Measurements from ENCODE around the gene NEK4.
"Not testable (repeated sequence)": the region's sequence is repeated elsewhere in the genome, so short reads cannot be mapped to it uniquely, and the experiment has no call there.

NEK4 gene

DNA sequence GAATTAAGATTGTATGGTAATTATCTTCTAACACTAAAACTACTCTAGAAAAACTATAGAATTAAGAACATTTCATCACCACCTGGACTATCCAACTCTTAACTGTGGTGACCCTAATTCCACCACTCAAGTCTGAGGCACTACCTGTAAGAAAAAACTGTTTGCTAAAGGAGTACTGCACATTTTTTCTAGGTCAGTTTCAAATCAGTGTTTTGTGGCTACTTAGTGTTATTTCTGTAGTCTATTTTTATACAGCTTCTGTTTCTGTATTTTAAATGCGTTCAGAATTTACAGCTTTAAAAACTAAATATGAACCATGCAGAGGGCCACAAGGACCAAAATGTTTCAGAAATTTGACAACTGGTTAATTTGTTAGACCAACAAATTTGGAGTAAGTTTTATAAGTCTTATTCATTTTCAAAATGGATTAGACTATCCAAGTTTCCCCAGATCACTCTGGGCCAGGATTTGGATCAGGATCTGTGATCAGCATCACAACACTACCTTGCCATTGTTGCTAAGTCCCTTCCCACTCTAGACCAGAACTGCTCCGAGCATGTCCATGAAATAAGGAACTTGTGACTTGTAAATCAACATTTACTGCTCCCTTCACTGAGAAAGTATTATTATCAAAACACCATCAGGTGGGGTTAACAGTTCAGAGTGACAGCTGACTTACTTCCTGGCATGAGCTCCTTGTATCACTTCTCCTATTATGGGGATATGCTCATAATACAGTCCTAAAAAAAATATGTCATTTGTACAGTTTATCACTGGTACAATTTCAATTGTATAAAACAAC is 73.7 kb downstream of the NEK4 start:
- DNase-seq (ENCODE audit: low read depth): no peak

DNA sequence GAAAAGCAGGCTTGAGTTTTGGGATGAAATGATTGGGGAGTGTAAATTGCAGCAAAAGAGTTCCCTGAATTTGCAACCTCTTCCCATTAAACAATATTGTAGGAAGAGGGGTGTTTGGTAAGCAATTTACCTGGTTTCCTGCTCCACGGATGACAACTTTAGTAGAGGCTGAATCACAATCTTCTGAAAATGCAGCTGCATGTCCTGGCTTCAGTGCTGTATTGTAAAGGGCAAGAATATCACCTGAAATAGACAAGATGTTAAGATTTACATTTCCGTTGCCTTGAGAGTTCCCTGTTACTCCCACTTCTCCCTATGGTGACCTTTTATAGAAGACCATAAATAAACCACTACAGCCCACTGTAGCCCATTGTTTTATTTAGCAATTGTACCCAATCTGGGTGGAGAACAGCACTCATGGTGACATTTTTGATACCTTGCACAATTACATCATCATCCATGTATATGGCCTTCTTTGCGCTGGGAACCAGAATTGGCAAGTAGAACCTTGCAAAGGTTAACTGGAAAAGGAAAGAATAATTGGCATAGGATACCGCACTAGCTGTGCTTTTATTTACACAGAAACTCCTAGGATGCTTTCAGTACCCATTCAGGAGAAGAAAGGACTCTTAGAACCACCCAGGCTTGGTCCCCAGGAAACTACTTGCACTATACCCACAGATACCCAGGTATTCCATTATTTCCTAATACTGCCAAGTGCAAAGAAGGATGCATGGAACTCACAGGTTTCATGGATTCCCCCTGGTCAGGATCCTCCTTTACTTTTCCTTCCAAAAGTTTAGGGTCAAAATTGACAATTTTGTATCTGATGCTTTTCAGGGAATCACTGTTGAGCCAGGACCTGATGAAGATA is 74.7 kb downstream of the NEK4 start:
- no peak for DNase-seq (ENCODE audit: low read depth)

DNA sequence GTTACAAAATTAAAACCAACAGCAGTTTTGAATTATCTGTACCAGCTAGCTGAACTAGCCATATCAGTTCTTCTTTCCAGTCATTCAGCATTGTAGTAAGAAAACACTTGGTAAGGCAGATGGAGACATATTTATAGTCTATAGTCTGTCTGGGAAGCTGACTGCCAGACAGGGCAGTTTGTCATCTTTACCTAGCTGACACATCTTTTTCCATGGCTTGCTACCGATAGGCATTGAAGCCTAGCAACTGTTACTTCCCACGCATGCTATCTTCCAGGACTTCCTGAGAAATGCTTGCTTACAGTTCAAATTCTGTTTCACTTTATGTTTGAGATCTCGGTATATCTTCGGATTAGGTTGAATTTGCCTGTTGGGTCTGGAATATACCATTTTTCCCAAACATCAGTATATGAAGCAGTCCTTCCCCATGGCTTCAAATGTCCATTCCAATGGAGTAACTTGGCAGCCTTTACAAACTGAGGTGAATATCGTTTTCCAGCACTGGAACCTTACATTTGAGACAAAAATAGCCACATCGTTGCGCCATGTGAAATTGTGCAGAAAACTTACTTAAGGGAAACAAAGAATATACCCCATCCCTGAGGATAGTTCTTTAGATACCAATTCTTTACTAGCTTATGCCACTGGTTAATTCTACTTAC is 76.1 kb downstream of the NEK4 start:
- no peak for DNase-seq (ENCODE audit: low read depth)

DNA sequence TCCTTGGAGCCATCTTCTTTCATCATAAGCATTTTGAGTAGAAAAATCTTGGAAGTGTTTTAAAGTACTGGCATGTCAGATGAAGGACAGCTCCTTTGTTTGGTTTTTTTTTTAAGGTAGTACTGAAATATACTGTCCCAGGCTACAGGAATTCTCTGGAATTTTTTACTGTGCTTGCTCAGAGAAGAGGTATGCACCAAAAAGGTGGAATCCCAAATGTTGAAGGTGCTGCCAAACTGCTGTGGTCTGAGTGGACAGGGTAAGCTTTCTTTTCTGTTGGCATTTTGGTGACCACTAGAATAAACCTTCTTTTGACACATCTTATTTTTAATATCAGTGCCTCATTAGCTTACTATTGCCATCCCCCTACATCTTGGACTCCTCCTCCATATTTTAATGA is 77.7 kb downstream of the NEK4 start:
- no peak for DNase-seq (ENCODE audit: low read depth)

DNA sequence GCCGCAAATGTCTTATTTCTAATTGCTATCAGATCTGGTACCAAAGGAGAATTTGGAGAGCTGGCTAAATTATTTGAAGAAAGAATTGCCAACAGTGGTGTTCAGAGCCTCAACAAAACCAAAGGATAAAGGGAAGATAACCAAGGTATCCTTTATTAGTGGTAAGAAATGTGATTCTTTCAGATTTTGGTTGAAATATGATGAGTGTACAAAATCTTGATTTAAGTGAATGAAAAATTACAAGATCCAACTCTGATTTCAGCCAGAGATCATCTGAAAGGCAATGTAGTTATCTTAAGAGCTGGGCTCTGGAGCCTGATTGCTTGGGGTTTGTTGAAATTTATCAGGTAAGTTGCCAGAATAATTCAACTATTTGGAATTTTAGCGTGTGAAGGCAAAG is 80.2 kb downstream of the NEK4 start:
- DNase-seq (ENCODE audit: low read depth): no peak

DNA sequence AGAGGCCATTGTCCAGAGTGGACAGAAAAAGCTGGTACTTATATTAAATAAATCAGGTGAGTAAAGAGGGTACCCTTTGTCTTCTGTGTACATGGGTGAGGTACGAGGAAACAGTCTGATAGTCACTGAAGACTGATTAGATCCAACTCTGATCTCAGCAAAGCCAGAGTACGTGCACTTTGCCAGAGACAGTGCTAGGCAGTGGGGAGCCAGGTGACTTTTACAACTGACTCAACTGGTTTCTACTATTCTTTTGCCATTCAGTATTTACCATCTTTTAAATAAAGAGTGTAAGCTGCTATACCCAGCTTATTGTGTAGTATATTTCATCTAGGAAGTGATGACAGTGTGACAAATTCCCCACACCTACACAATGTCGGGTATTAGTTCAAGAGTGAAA is 81.6 kb downstream of the NEK4 start:
- no peak for DNase-seq (ENCODE audit: low read depth)

DNA sequence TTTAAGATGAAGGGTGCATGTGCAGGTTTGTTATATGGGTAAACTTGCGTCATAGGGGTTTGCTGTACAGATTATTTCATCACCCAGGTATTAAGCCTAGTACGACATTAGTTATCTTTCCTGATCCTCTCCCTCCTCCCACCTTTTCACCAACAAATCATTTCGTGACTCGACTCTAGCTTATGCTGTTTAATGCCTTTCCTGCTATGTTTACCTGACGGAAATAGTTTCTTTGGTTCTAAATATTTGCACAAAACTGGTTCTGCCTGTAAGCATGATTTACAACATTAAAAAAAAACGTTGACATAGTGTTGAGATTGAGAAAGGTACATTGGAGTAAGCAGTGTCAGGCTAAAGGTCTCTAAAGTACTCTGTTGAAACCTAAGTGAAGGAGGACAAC is 82.5 kb downstream of the NEK4 start:
- no peak for DNase-seq (ENCODE audit: low read depth)

DNA sequence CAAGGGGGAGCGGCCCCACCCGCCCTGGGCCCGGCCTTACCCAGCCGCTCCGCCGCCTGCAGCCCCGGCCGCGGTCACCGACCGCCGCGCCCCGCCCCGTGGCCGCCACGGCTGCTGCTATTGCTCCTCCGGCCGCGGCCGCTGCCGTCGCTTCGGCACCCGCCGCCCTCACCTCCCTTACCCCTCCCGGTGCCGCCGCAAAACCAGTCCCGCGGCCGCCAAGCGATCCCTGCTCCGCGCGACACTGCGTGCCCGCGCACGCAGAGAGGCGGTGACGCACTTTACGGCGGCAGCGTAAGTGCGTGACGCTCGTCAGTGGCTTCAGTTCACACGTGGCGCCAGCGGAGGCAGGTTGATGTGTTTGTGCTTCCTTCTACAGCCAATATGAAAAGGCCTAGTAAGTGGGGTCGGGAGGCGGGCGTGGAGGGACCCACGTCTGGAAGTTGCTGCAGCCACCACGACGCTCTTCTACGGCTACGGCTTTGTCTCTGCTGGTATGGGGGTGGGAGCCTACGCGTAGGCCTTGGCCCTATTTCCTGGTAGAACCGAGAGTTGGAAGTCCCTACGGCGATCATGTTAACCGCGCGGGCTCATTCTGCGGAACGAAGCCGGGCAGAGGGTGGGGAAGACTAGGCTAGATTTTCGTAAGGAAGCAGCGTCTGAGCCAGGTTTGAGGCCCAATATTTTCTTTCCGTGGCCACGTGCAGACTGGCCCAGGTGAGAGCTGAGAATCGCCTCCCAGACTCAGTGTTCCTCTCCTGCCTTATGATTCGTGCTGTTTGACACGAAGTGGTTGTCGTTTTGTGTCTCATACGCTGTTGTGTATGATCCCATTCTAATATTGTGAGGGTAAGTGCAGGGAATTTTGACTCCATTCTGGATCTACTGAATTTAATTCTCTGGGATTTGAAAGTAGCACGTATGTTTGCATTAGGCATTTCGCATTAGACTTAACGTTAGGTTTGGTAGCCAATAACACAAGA is 84.7 kb downstream of the NEK4 start, which contains the start of the genes GNL3 and PBRM1:
GNL3 (plus strand) TSS at position 324 of the 983 bp plus-strand sequence; CDS start at position 385, 61 bp downstream.
PBRM1 (minus strand) TSS at position 205 of the 983 bp plus-strand sequence.
- DNase-seq (ENCODE audit: low read depth): peak; percentile 79

DNA sequence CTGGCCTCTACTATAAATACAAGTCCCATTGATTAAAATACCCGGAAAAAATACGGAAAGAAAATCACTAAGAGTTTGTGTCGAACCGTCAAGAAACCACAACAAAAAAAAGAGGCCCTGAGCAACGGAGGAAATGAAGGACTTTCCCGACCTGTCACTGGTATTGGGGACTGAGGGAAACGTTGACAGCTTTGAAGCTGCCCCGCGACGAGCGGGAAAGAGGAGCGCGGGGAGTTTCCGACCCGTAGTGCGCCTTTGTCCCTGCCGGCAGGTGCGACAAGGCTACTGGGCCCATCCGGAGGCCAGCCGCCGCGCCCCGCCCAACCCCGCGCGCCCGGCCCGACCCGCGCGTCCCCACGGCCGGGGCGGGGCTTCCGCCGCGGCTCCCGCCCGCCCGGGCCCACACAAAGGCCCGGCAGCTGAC is 85.4 kb downstream of the NEK4 start:
- peak; percentile 58 for DNase-seq (ENCODE audit: low read depth)

DNA sequence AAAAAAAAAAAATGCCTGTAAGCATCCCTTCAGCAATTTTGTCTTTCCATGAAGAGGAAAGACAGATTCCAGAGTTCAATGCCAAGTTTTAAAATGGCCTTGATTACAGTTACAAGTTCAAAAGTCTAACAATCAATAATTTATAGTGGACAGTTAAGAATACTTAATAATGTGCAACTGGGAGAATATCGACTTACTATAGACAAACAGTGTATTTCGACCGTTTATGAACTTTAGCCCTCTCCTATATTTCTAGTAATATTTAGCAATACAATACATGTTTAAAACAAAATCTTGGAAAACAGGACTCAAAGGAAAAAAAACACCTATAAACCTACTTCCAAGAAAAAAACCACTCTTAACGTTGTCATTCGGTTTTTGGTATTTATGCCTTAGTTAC is 86.6 kb downstream of the NEK4 start:
- DNase-seq (ENCODE audit: low read depth): no peak

DNA sequence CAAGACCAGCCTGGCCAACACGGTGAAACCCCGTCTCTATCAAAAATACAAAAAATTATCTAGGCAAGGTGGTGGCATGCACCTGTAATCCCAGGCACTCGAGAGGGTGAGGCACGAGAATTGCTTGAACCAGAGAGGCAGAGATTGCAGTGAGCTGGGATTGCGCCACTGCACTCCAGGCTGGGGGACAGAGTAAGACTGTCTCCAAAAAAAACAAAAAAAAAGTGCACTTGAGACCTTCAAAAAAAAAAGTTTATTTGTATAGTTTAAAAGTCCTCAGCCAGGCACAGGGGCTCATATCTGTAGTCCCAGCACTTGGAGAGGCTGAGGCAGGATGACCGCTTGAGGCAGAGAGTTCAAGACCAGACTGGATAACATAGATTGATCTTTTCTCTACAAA is 87.1 kb downstream of the NEK4 start:
- no peak for DNase-seq (ENCODE audit: low read depth)

DNA sequence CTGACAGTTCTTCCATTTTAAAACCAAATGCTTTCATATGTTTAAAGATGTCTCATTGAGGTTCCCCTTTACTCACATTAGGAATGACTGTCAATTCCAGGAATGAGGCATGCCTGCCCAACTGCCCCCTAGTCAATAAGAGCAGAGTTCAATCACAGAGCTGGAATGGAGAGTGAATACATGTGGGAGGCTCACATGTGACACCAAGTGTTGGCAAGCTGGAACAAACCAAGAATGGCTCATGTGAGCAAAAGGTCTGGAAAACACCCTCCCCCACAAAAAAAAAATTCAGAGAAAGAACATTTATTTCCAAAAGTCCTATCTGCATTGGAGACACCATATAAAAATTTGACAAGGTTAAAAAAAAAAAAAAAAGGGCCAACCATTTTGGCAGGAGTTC is 88.7 kb downstream of the NEK4 start:
- DNase-seq (ENCODE audit: low read depth): no peak

DNA sequence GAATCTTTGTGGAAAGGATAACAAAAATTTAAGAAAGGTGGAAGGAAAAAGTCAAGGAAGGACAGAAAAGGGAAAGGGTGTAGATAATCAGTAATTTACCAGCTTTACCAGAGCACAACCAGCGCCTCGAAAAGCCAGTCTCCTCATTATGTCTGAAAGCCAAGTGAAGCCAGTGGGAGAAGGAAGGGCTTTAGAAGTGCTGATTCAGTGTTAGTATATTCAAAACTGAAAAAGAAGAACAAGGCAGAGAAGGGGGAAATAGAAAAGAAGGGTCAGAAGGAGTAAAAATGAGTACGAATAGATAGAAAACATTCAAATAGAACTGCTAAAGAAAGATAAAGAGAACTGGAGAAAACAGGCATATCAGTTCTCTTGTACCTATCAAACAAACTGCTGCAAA is 89.1 kb downstream of the NEK4 start:
- DNase-seq (ENCODE audit: low read depth): no peak

DNA sequence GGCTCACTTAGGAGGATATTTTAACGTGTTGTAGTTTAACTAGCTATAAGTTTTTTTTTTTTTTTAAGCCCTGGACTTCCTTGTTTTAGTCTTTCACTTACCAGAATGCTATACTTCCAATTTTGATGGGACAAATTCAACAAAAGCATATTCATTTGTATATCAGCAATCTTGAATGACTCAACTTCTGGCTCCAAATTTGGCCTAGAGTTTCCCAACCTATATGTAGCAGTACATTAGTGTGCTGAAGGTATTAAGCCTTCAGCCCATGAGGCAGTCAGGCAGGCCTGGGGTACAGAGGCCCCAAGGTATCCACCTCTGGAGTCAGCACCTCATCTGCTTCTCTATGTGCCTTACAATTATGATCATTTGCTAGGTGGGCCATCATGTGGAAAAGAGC is 90.9 kb downstream of the NEK4 start:
- no peak for DNase-seq (ENCODE audit: low read depth)

DNA sequence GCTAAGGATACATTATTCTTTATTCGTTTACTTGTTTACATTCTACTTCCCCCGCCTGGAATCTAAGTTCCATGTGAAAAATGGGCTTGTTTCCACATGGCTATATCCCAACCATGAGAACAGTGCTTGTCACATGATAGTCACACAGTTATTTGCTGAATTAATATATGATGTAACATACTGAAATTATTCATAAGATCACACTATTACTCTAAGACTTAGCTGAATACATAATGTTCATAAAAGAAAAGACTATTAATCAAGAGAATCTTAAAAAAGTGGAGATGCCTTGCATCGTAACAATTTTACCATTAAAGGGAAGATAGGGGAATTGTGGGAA is 91.6 kb downstream of the NEK4 start:
- DNase-seq (ENCODE audit: low read depth): no peak

DNA sequence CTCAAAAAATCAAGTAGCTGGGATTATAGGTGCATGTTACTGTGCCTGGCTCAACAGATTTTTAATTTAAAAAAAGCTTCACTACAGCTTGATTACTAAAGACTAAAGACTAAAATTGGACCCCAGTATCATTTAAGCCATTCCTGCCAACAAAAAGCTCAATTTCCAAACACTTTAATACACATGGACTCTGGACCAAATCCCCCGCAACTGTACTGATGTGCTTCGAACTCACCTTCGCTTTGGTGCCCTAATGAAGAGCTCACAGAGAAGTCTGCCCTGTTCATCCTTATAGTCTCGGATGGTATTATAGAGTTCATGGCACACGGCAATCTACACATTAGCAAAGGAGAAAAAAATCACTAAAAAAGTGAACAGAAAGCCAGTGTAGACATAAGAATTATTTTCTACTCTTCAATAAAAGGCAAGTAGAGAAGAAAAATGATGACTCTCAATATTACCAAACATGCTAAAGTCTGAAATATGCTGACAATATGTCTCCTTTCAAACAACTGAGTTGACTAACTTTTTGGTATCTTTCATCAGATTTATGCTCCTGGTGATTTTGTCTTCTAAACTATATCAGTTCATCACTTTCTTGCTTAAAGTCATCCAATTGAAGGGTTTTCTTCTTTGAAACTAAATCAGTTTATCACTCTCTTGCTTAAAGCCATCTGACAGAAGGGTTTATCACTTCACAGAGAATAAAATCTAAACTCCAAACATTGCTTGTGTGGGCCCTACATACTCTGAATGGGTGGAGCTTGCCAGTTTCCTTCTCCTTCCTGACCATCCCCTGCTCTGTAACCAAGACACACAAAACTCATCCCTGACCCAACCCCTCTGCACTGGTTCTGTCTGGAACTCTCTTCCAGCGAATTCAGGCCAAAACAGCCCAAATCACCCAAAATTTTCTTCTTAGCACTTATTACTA is 92.2 kb downstream of the NEK4 start:
- DNase-seq (ENCODE audit: low read depth): no peak

DNA sequence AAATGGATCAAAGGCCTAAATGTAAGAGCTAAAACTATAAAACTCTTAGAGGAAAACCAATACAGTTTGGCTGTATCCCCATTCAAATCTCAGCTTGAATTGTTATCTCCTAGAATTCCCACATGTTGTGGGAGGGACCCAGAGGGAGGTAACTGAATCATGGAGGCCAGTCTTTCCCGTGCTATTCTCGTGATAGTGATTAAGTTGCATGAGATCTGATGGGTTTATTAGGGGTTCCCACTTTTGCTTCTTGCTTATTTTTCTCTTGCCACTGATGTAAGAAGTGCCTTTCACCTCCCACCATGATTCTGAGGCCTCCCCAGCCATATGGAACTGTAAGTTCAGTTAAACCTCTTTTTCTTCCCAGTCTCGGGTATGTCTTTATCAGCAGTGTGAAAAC is 94.5 kb downstream of the NEK4 start:
- DNase-seq (ENCODE audit: low read depth): not testable (repeated sequence)

DNA sequence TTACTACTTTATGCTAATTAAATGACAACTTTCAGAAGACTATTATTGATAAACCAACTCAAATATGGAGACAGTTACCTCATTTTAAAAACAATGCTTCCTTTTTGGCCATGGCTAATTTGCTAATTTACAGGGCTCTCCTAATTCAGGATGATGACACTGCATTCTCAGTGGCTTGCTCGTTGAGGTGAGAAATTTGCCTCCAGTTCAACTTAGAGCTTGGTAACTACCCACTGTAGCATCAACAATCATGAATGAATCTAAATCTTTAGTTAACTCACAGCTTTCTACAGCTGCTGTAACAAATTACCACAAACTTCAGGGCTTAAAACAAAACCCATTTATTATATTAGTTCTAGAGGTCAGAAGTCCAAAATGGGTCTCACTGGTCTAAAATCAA is 99.1 kb downstream of the NEK4 start:
- DNase-seq (ENCODE audit: low read depth): no peak

DNA sequence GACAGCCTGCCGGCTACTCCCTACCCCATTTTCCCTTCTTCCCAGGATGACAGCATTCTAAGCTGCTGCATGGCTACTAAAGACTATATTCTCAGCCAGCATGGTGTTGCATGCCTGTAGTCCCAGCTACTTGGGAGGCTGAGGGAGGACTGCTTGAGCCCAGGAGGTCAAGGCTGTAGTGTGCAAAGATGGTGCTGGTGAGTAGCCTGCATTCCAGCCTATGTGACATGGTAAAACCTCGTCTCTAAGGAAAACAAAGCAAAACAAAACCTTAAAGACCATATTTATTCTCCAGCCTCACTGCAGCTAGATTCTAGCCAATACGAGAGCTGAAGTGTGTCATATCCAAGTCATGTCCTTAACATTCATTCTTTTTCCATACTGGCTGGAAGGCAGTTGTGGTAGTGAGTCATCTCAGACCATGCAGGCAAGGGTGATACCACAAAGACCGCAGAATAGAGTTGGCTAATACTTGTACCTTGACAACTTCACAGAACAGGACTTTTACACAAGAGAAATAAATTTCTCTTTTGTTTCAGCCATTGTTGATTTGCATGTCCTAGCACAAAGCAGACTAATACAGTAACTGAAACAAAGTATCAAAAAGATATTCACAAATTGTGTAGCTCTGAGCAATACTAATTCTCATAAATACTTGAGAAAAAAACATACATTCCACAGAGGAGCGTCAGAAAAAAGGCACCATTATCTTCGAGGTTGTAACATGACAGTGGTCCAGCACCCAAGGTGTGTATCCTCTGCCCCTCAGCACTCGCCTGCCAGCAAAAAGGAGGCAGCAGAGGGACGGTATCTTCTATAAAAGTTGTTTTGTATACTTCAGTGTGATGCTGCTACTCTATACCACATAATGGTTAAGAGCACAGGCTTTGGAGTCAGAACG is 99.9 kb downstream of the NEK4 start:
- DNase-seq (ENCODE audit: low read depth): no peak

Data from stimulated activated CD8-positive, alpha-beta memory T cell treated with anti-CD3 and anti-CD28 coated beads, Interleukin-15, amount 100 ng/mL, for 24 hours (primary cell).